Colonic mucosa (tissue), 4 donors: Measurements from ENCODE around the gene CFAP97D2. TPM values are rescaled to one million over a fixed set of nuclear protein-coding genes. Genes with fewer than 3 reads are reported as not detected.
"Not testable (repeated sequence)": the region's sequence is repeated elsewhere in the genome, so short reads cannot be mapped to it uniquely, and the experiment has no call there.

ENCODE experiments used
- DNase-seq: peaks from one replicate; pipeline ENCODE4 v3.0.0-alpha.2; 2020
- H3K27ac ChIP-seq: fragments of 200-600 bp; one replicate; pipeline ENCODE4 v1.8.0; 2021
- H3K27me3 ChIP-seq: fragments of 200-600 bp; one replicate; pipeline ENCODE4 v1.8.0; 2021
- H3K36me3 ChIP-seq: fragments of 200-600 bp; one replicate; pipeline ENCODE4 v1.8.0; 2021
- H3K4me1 ChIP-seq: fragments of 200-600 bp; one replicate; pipeline ENCODE4 v1.8.0; 2021; ENCODE audit warnings: mild to moderate bottlenecking
- H3K4me3 ChIP-seq: fragments of 200-600 bp; one replicate; pipeline ENCODE4 v1.8.0; 2021
- H3K9ac ChIP-seq, 2 donors: one replicate each; pipeline ENCODE4 v1.7.0; 2013; ENCODE audit warnings: control low read depth in 2 of 2, low read depth in 2 of 2, low read length in 2 of 2
- H3K9me3 ChIP-seq: fragments of 200-600 bp; one replicate; pipeline ENCODE4 v1.8.0; 2021
- CTCF ChIP-seq: fragments of 200-600 bp; IDR thresholded peaks from one replicate; pipeline ENCODE4 v1.8.0; 2022; ENCODE audit warnings: antibody characterized with exemption, mild to moderate bottlenecking
- intact Hi-C: fragments of 100-400 bp; cut with DNase I; formaldehyde crosslinking; loops from one replicate; pipeline ENCODE4 v1.14.1; 2022
- total RNA-seq, 2 donors: library from RNA; stranded (reverse); fragmentation: NEBNext Ultra II Directional in 1 of 2; extraction: Animal tissue kit (Norgen Biotek cat#: 25700) in 1 of 2; gene quantifications; one replicate each; pipeline ENCODE4 v1.2.1, GENCODE V29; 2021
- donor health status: healthy.
- donor health status: DM: no; HTN: no; CAD: no.
- donor health status: DM: no; HTN: no; CAD: no.

The CFAP97D2 gene
- total RNA-seq, 2 donors from 2014 or later = not detected

GRCh38 chr13:114248011-114248410 is 69.0 kb downstream of the CFAP97D2 start:
- Histone ChIP-seq H3K36me3 (peaks cover 9% of the 10 kb centered on the region), H3K4me1 (no peaks in the 10 kb centered on the region)
- no peak for TF ChIP-seq CTCF

GRCh38 chr13:114249077-114249476 is 70.0 kb downstream of the CFAP97D2 start:
- no peak for TF ChIP-seq CTCF
- peak; percentile 33 for DNase-seq
- intact Hi-C loops = no loop called here

More at GRCh38 chr13:114248011-114248410, 69.0 kb downstream of the CFAP97D2 start:
- H3K9ac ChIP-seq = no peak overlapping the region
- H3K27me3 ChIP-seq = no peaks in the 10 kb centered on the region
- H3K9me3 ChIP-seq = no peaks in the 10 kb centered on the region
- intact Hi-C loops = no loop called here
- DNase-seq = no peak
- H3K4me3 ChIP-seq = no peak overlapping the region
- no peak overlapping the region for H3K27ac ChIP-seq

GRCh38 chr13:114251639-114252440 is 72.8 kb downstream of the CFAP97D2 start:
- DNase-seq, H3K9me3 ChIP-seq, H3K27me3 ChIP-seq, H3K4me1 ChIP-seq, H3K4me3 ChIP-seq, H3K9ac ChIP-seq, intact Hi-C loops, H3K36me3 ChIP-seq, H3K27ac ChIP-seq: not testable (repeated sequence)

More at GRCh38 chr13:114249077-114249476, 70.0 kb downstream of the CFAP97D2 start:
- Histone ChIP-seq H3K4me1 (no peaks in the 10 kb centered on the region), H3K27me3 (no peaks in the 10 kb centered on the region), H3K4me3 (no peak overlapping the region), H3K9ac (no peak overlapping the region), H3K9me3 (no peaks in the 10 kb centered on the region), H3K27ac (no peak overlapping the region), H3K36me3 (peaks cover 9% of the 10 kb centered on the region)

- no peak overlapping the region for H3K4me3 ChIP-seq
- no peaks in the 10 kb centered on the region for H3K27me3 ChIP-seq
- no peaks in the 10 kb centered on the region for H3K4me1 ChIP-seq
- no peak for TF ChIP-seq CTCF
- intact Hi-C loops = no loop called here
- DNase-seq = no peak
- H3K27ac ChIP-seq = no peak overlapping the region
- no peaks in the 10 kb centered on the region for H3K9me3 ChIP-seq
- no peaks in the 10 kb centered on the region for H3K36me3 ChIP-seq
- H3K9ac ChIP-seq = no peak overlapping the region
Measured at GRCh38 chr13:114256547-114256946, 77.5 kb downstream of the CFAP97D2 start.

- no peaks in the 10 kb centered on the region for H3K9me3 ChIP-seq
- no peaks in the 10 kb centered on the region for H3K27me3 ChIP-seq
- intact Hi-C loops = no loop called here
- H3K27ac ChIP-seq = no peak overlapping the region
- no peaks in the 10 kb centered on the region for H3K36me3 ChIP-seq
- no peak for TF ChIP-seq CTCF
- H3K4me1 ChIP-seq = no peaks in the 10 kb centered on the region
- no peak overlapping the region for H3K9ac ChIP-seq
- no peak overlapping the region for H3K4me3 ChIP-seq
- no peak for DNase-seq
Measured at GRCh38 chr13:114257014-114257413, 78.0 kb downstream of the CFAP97D2 start.

- Histone ChIP-seq H3K27ac (no peak overlapping the region), H3K36me3 (no peaks in the 10 kb centered on the region), H3K4me1 (no peaks in the 10 kb centered on the region), H3K4me3 (no peak overlapping the region), H3K9ac (no peak overlapping the region), H3K27me3 (no peaks in the 10 kb centered on the region), H3K9me3 (no peaks in the 10 kb centered on the region)
- DNase-seq = peak; percentile 36
- intact Hi-C loops = no loop called here
- no peak for TF ChIP-seq CTCF
Measured at GRCh38 chr13:114258589-114258988, 79.5 kb downstream of the CFAP97D2 start.
